ENCODE results near the gene RAPGEF1.

DNA sequence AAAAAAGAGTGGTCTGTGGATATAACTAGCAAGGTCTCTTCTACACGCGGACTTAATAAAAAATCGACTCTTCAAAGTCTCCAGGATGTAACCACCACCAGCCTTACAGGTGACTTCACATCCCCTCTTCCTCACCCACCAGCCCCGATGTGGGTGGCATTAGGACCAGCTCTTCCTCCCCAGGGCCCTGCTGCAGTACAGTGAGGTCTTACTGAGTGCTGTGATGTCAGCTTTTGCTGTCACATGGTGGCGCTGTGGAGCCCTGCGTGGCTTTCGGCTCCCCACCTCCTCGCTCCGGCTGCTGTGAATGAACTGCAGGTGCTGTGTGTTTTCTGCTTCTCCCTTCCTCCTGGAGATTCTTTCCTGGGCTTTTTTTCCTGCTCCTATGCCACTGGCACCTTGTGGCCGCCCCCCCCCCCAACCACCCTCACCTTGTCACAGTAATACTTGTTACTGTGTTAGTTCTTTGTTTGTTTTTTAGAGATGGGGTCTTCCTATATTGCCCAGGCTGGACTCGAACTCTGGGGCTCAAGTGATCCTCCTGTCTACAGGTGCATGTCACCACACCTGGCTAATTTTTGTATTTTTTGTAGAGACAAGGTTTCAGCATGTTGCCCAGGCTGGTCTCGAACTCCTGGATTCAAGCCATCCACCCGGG is 15.8 kb upstream of the RAPGEF1 start:
- TF ChIP-seq CTCF (IDR thresholded peaks at IDR 0.05), result peak; percentile 95
- no peak for TF ChIP-seq ZFX (IDR thresholded peaks at IDR 0.05; ENCODE audit: borderline replicate concordance)

Data from 22Rv1 (cell line).